Ovary (tissue), 3 donors: ENCODE data around the gene TAAR9.

Source experiments
- CTCF ChIP-seq, 3 donors: fragments of 450-650 bp in 2 of 3; fragments of 200-600 bp in 1 of 3; IDR thresholded peaks; one replicate each; pipeline versions ENCODE4 v1.5.1 to v1.8.0; 2016 to 2022; ENCODE audit warnings: antibody characterized with exemption in 3 of 3, mild to moderate bottlenecking in 1 of 3
- EP300 ChIP-seq: sonication (generic); formaldehyde crosslinking; IDR thresholded peaks from one replicate; pipeline ENCODE4 v1.6.1; 2017; ENCODE audit warnings: antibody characterized with exemption
- POLR2A ChIP-seq: fragments of 450-650 bp; IDR thresholded peaks from one replicate; pipeline ENCODE4 v1.6.1; 2017; ENCODE audit warnings: antibody characterized with exemption, mild to moderate bottlenecking, moderate library complexity
- donor health status: DM: no; HTN: no; CAD: no.

- no peak for TF ChIP-seq CTCF (IDR thresholded peaks at IDR 0.05)
- TF ChIP-seq EP300, result no peak
- TF ChIP-seq POLR2A, result no peak
These were observed 46.6 kb downstream of the TAAR9 start for GRCh38 chr6:132584698-132585097.
